ENCODE measurements around the gene HMG20B. TPM values are rescaled to one million over a fixed set of nuclear protein-coding genes. Genes with fewer than 3 reads are reported as not detected.
A peak's percentile ranks its signal among the peaks of the same experiment; 100 is the strongest.

HMG20B gene
- polyA plus RNA-seq, 12 donors: 21.8 to 78.3 (median 32.1) TPM; not detected in 1

GRCh38 chr19:3535563-3535965 is 37.2 kb upstream of the HMG20B start:
- no peak for DNase-seq

GRCh38 chr19:3535981-3536380 is 36.8 kb upstream of the HMG20B start:
- no peak for DNase-seq

GRCh38 chr19:3536429-3537100 is 36.2 kb upstream of the HMG20B start:
- DNase-seq: no peak

GRCh38 chr19:3537101-3537437 is 35.7 kb upstream of the HMG20B start:
- DNase-seq: no peak

DNA sequence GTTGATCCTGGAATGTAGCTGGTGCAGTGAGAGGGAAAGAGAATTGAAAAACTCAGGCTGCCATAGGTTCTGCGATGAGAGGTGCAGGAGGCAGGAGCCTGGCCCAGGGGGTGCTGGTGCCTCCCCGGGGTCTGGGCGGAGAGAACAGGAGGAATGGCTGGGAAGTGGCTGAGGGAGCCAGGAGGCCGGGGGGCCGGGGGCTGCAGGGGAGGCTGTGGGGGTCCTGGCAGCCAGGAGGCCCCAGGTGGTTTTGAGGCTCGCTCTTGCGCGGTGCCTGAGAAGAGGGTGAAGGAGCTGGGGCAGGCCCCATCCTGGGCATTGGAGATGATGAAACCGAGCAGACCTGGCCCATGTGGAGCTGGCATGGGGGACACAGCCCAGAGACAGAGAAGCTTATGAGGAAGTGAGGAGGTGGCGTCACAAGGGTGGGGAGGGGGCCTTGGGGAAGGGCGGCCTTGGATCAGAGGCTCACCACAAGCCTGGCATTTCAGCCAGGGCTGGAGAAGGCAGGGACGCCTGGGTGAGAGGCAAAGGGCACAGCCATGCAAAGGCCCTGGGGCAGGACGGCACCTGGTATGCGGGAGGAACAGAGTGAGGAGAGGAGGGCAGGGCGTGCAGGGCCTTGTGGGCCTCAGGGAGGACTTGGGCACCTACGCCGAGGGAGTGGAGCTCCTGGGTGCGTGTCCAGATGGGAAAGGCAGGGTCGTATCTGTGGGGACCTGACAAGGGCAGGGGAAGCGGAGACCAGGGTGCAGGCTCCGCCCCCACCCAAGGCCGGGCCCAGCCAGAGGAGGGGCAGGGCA is 35.1 kb upstream of the HMG20B start:
- DNase-seq: no peak

DNA sequence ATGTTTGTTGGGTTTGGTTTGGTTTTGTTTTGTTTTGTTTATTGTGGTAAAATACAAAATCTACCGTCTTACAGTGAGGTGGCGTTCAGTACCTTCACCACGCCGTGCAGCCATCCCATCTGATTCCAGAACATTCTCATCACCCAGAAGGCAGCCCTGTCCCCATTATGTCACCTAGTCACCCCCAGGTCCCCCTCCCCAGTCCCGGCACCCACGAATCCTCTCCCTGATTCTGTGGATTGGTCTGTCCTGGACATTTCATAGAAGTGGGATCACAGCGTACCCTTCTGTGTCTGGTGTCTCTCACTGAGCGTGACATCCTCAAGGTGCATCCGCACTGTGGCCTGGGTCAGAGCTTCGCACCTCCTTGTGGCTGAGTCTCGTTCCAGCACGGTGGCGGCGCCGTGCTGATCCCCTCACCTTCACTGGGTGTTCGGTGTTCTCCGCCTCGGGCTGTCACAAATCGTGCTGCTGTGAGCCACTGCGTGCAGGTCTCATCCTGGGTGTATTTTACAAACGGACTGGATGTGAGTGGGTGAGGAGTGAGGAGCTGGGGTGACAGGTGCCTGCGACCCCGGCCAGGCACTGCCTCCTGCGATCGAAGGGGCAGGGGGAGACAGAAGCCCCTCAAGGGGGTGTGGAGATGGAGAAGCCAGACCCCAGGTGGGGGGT is 34.4 kb upstream of the HMG20B start:
- DNase-seq: no peak

- DNase-seq: no peak
Observed at GRCh38 chr19:3538965-3539755, 33.6 kb upstream of the HMG20B start, which contains the start of gene TEKTIP1. TEKTIP1 (plus strand) TSS chr19:3539174; CDS start chr19:3539178, 4 bp downstream.

DNA sequence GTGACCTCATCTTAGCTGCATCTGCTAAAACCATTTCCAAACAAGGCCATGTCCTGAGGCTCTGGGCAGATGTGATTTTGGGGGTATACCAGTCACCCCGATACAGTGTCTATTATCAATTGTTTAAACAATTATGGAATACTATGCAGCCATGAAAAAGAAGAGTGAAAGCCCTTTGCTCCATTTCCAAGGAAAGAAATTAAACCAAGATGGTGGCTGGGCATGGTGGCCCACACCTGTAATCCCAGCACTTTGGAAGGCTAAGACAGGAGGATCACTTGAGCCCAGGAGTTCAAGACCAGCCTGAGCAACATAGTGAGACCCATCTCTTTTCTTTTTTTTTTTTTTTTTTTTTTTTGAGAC is 33.0 kb upstream of the HMG20B start:
- DNase-seq: no peak

DNA sequence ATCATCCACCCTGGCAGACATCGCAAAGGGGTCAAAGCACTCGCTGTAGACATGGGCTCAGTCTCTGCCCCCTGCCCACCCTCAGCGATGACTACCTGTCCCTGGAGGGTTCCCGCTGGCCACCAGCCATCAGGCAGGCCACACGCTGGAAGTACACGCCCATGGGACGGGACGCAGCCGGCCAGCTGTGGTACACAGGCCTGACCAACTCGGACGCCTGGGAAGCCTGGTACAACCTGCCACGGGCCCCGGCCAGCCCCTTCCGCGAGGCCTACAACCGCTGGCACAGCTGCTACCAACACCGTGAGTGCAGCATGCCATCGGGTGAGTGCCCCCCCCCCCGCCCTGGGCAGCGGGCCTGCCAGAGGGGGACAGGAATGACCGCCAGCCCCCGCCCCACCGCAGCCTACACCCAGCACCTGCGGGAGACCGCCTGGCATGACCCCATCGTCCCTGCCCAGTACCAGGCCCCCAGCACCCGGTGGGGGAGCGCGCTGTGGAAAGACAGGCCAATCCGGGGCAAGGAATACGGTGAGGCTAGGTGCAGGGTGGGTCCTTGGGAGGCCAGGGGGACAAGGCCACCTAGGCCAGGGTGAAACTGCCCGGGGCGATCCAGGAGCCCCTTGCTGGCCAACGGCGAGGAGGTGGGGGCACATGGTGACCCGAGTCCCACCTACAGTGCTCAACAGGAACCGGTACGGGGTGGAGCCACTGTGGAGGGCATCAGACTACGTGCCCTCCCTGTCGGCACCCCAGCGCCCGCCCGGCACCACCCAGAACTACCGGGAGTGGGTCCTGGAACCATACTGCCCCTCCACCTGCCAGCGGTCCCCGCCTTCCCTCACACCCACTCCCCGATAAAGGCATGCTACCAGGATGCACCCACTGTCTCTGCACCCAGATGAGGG is 29.3 kb upstream of the HMG20B start:
- no peak for DNase-seq

DNA sequence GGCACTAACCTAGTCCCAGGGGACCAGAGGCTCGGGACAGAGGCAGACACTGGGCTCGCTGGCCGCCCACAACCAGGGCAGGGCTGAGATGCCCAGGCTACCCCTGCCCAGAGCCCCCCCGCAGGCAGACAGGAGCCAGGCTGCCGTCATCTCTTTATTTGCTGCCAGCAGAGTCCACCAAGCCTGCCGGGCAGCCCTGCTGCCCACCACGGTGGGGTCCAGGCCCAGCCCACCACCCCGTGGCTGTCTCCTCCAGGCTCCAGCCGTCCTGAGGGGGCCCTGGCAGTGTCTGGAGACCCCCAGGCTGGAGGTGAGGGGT is 28.7 kb upstream of the HMG20B start:
- no peak for DNase-seq

DNA sequence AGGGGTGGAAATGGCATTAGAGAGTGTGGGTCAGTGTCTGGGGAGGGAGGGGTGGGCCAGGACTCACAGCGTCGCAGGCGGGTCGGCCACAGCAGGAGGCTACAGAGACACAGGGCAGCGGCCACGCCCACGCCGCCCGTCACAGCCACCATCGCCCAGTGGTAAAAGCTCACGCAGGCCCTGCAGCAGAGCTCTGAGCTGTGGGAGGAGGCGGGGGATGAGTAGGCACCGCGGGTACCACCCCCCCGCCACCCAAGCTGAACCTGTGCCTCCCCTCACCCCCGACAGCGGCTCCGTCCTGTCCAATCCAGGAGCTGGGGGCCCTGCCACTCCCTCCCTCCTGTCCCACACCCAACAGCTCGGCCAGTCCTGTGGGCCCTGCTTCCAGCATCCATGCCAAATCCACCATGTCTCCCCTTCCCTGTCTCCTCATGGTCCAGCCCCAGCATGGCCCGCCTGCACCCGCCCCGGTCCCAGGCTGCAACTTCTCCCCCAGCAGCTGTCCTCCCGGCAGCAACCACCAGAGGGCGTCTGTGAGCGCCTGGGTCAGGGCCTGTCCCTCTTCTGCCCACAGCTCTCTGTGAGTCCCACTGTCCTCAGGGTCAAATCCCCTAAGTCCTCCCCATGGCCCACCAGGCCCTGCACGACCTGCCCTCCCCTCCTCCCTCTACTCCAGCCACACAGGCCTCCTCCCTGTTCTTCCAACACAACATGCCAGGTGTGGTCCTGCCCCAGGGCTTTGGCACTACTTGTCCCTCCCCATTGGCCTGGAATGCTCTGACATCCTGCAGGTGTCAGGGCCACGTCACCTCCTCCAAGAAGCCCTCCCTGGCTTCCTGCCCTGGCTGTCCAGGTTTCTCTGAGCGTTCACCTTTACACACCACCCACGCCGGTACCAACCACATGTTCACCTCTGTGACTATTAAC is 27.7 kb upstream of the HMG20B start:
- peak; percentile 53 for DNase-seq

DNA sequence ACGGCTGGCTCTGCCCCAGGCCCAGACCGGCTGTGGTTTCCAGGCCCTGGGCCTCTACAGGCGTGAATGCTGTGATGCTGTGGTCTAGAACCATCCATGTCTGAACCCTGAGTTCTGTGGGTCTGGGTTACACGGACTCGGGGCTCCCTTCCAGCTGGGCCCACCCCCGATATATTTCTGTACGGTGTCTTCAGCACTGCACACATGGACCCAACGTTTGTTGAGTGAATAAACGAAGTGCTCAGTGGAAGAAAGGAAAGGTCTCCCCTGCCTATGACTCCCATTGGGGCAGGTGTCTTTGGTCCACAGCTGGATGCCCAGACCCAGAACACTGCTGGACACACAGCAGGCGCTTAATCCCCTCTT is 27.1 kb upstream of the HMG20B start:
- DNase-seq: no peak

- DNase-seq: no peak
Observed at GRCh38 chr19:3546119-3546518, 26.6 kb upstream of the HMG20B start.

- no peak for DNase-seq
Observed at GRCh38 chr19:3547301-3547731, 25.4 kb upstream of the HMG20B start.

- no peak for DNase-seq
Observed at GRCh38 chr19:3547767-3548282, 24.9 kb upstream of the HMG20B start.

DNA sequence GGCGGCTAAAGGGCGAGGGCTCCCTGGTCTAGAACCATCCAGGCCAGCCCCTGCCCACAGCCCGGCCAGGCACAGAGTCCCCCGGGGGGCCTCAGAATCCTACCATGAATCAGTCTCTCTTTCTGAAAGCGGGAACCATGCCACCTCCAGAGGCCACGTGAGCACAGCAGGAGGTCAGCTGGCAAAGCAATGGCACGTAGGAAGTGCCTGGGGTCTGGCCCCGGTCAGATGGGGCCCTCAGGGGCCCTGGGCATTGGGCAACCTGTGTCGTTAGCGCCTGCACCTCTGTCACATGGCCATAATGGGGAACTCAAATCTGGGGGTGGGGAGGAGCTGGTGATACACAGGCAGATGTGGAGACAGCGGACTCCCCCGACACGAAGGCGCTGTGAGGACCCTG is 24.1 kb upstream of the HMG20B start:
- no peak for DNase-seq

- no peak for DNase-seq
Observed at GRCh38 chr19:3549816-3550215, 22.9 kb upstream of the HMG20B start.

GRCh38 chr19:3550947-3551791 is 21.6 kb upstream of the HMG20B start:
- DNase-seq: no peak

DNA sequence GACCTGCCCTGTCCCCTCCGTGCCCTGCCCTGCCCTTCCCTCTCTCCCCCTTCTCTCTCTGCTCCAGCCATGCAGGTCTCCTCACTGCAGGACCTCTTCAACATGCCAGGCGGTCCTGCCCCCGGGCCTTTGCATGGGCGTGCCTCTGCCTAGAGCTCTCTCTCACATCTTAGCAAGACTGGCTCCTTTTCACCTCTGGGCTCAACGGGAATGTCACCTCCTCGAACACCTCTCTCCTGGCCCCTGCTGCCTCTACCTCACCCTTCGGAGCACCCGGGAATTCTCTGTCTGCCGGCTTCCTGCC is 21.0 kb upstream of the HMG20B start:
- DNase-seq: no peak

Data from muscle of arm (tissue), 12 donors.